GM12878 (cell line): ENCODE measurements around the gene HERPUD1. TPM values are rescaled to one million over a fixed set of nuclear protein-coding genes. Genes with fewer than 3 reads are reported as not detected.

Experiments
- ASH2L ChIP-seq: fragments of 300-600, 200-600 bp; sonication (generic); IDR thresholded peaks from 2 replicates; pipeline ENCODE4 v1.6.1; 2017; ENCODE audit warnings: low read depth, mild to moderate bottlenecking, borderline replicate concordance
- ATF7 ChIP-seq: fragments of 450-650 bp; IDR thresholded peaks from 2 replicates; pipeline ENCODE4 v1.6.1; 2016; ENCODE audit warnings: low read depth, mild to moderate bottlenecking
- BCL3 ChIP-seq: IDR thresholded peaks from 2 replicates; pipeline ENCODE4 v1.6.1; 2011; ENCODE audit warnings: borderline replicate concordance, low read depth, mild to moderate bottlenecking, moderate library complexity, low read length; ENCODE audit not compliant: insufficient read depth, poor library complexity, severe bottlenecking
- BCLAF1 ChIP-seq: fragments of 450-650 bp; IDR thresholded peaks from 2 replicates; pipeline ENCODE4 v1.6.1; 2017; ENCODE audit warnings: antibody characterized with exemption, mild to moderate bottlenecking, moderate library complexity
- BHLHE40 ChIP-seq, 2 experiments: fragments of 450-650 bp in 1 of 2; IDR thresholded peaks; 2 replicates each; pipeline ENCODE4 v1.6.1; 2011 to 2017; ENCODE audit warnings: low read depth in 2 of 2, borderline replicate concordance in 1 of 2, improper control_type of control experiment in 1 of 2, low read length in 1 of 2, mild to moderate bottlenecking in 1 of 2
- CBFB ChIP-seq: IDR thresholded peaks from 2 replicates; pipeline ENCODE4 v1.6.1; 2016; ENCODE audit warnings: antibody characterized with exemption, low read depth
- CHD4 ChIP-seq: fragments of 200-600 bp; sonication (generic); IDR thresholded peaks from 2 replicates; pipeline ENCODE4 v1.6.1; 2016; ENCODE audit warnings: mild to moderate bottlenecking
- GABPA ChIP-seq: IDR thresholded peaks from 2 replicates; pipeline ENCODE4 v1.6.1; 2014; ENCODE audit warnings: antibody characterized with exemption, low read depth, mild to moderate bottlenecking, inconsistent platforms
- GATAD2B ChIP-seq: fragments of 450-650 bp; conservative IDR thresholded peaks from 2 replicates; pipeline ENCODE4 v1.6.1; 2017; ENCODE audit warnings: low read depth, mild to moderate bottlenecking, moderate library complexity
- HDAC2 ChIP-seq: fragments of 200-600 bp; sonication (generic); IDR thresholded peaks from 2 replicates; pipeline ENCODE4 v1.6.1; 2017
- IKZF1 ChIP-seq: fragments of 450-650 bp; conservative IDR thresholded peaks from 2 replicates; pipeline ENCODE4 v1.6.1; 2017; ENCODE audit warnings: antibody characterized with exemption, mild to moderate bottlenecking
- IKZF2 ChIP-seq, 2 experiments: fragments of 450-650 bp; IDR thresholded peaks; 2 replicates each; pipeline ENCODE4 v1.6.1; 2017; ENCODE audit warnings: mild to moderate bottlenecking in 2 of 2, moderate library complexity in 2 of 2
- KLF5 ChIP-seq: fragments of 450-650 bp; IDR thresholded peaks from 2 replicates; pipeline ENCODE4 v1.6.1; 2014; ENCODE audit warnings: mild to moderate bottlenecking; ENCODE audit not compliant: partially characterized antibody
- NBN ChIP-seq: fragments of 450-650 bp; IDR thresholded peaks from 2 replicates; pipeline ENCODE4 v1.6.1; 2016
- NR2C2 ChIP-seq: IDR thresholded peaks from 2 replicates; pipeline ENCODE4 v1.6.1; 2011; ENCODE audit warnings: borderline replicate concordance, low read depth; ENCODE audit not compliant: control insufficient read depth, insufficient read length
- PAX5 ChIP-seq: IDR thresholded peaks from 2 replicates; pipeline ENCODE4 v1.6.1; 2011; ENCODE audit warnings: low read depth, low read length, borderline replicate concordance
- PAX8 ChIP-seq: fragments of 450-650 bp; IDR thresholded peaks from 2 replicates; pipeline ENCODE4 v1.6.1; 2017; ENCODE audit warnings: mild to moderate bottlenecking, moderate library complexity
- RB1 ChIP-seq: fragments of 450-650 bp; formaldehyde crosslinking; IDR thresholded peaks from 2 replicates; pipeline ENCODE4 v1.6.1; 2017; ENCODE audit warnings: mild to moderate bottlenecking, borderline replicate concordance
- SREBF1 ChIP-seq: IDR thresholded peaks from 2 replicates; pipeline ENCODE4 v1.6.1; 2012; ENCODE audit warnings: mild to moderate bottlenecking, low read length
- SREBF2 ChIP-seq: IDR thresholded peaks from 2 replicates; pipeline ENCODE4 v1.6.1; 2012; ENCODE audit warnings: mild to moderate bottlenecking, low read length
- TCF7 ChIP-seq: IDR thresholded peaks from 2 replicates; pipeline ENCODE4 v1.6.1; 2014; ENCODE audit warnings: antibody characterized with exemption, borderline replicate concordance
- ZBTB4 ChIP-seq: fragments of 450-650 bp; formaldehyde crosslinking; IDR thresholded peaks from 2 replicates; pipeline ENCODE4 v1.4.0; 2022; ENCODE audit warnings: mild to moderate bottlenecking, moderate library complexity
- ZNF622 ChIP-seq: fragments of 450-650 bp; IDR thresholded peaks from 2 replicates; pipeline ENCODE4 v1.6.1; 2017; ENCODE audit warnings: mild to moderate bottlenecking, inconsistent platforms
- polyA plus RNA-seq, 11 experiments: library from polyadenylated mRNA; depleted of rRNA in 4 of 11; unstranded in 6 of 11; stranded (reverse) in 5 of 11; fragments of >200 nt; fragmentation: Nextera tagmentation in 4 of 11; fragmentation: Illumina TruSeq in 1 of 11; extraction: Ambion mirVana in 4 of 11; extraction: Trizol in 1 of 11; gene quantifications; 1 replicate in 1 of 11; 2 replicates in 10 of 11; pipeline versions ENCODE4 v1.2.1 to v1.2.3, GENCODE V29; 2011 to 2016; ENCODE audit warnings: inconsistent platforms in 2 of 11, missing spikeins in 2 of 11, low read depth in 1 of 11
- total RNA-seq, 4 experiments: library from RNA; depleted of rRNA in 3 of 4; stranded (reverse); fragments of >200 nt in 3 of 4; fragmentation: Illumina TruSeq in 1 of 4; extraction: Trizol in 1 of 4; gene quantifications; 2 replicates each; pipeline versions ENCODE4 v1.2.1 to v1.2.3, GENCODE V29; 2013 to 2021

The HERPUD1 gene
- total and polyA plus RNA-seq, 10 of the 15 experiments (the other 5 are each of a cell fraction or from before 2014, with no cell fraction given): 32.6 to 212 (median 122) TPM

- no peak for TF ChIP-seq GABPA
- peak; percentile 79 for TF ChIP-seq ATF7
- no peak for TF ChIP-seq BCL3
- no peak for TF ChIP-seq BCLAF1
- peak; percentile 61; the same call in 1 of the 2 replicates for TF ChIP-seq GATAD2B
- TF ChIP-seq NR2C2: no peak
- TF ChIP-seq PAX8: 0 out of 2 replicates have a peak, but pooled peaks have one; percentile 67
- peak; percentile 68 to 78 for TF ChIP-seq BHLHE40 (IDR thresholded peaks at IDR 0.05; ENCODE audit: borderline replicate concordance in 1 of 2, low read depth in 2 of 2, low read length in 1 of 2)
- peak; percentile 98 for TF ChIP-seq IKZF1
- peak; percentile 96 for TF ChIP-seq ASH2L
- TF ChIP-seq ZNF622: no peak
- TF ChIP-seq KLF5: peak; percentile 19
- no peak for TF ChIP-seq CHD4
- peak; percentile 79 for TF ChIP-seq NBN
- peak; percentile 12; the same call in 1 of the 2 replicates for TF ChIP-seq TCF7
- no peak for TF ChIP-seq ZBTB4
- no peak for TF ChIP-seq SREBF2
- TF ChIP-seq IKZF2 (IDR thresholded peaks at IDR 0.05): peak; percentile 98 to 99
- TF ChIP-seq CBFB: peak; percentile 57; the same call in 1 of the 2 replicates
- TF ChIP-seq SREBF1: no peak
- no peak for TF ChIP-seq HDAC2
- TF ChIP-seq RB1: no peak; the same call in 1 of the 2 replicates
- peak; percentile 64; the same call in 1 of the 2 replicates for TF ChIP-seq PAX5
Observed at GRCh38 chr16:56916571-56917403, 15.2 kb upstream of the HERPUD1 start (continued).
